ENCODE data around the gene PDE8B.

DNA sequence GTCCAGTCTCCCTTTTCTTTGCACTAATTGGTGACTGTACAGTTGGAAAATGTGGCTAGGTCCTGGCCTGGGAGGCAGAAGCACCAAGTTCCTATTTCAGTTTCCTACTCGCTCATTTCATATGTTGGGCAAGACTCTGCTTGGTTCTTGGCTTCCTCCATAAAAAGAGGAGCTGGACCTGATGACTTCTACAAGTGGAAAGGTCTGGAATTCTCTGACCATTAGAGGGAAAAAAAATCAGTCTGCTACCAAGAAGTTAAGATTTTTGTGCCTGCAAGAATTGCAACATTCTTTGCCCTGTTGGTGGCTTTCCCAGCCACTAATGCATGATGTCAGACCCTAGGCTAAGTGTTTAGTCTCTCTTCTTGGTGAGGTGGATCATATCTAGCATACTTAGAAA lies 190.2 kb downstream of the PDE8B start:
- TF ChIP-seq CTCF (IDR thresholded peaks at IDR 0.05; ENCODE audit: low read length) (no peak), EZH2phosphoT487 (IDR thresholded peaks at IDR 0.05; ENCODE audit: low read length) (no peak)

Data from MM.1S (cell line).